ENCODE data around the gene PDLIM5.

GRCh38 chr4:94588896-94589693, 137.4 kb downstream of the PDLIM5 start:
- TF ChIP-seq TAF1 (IDR thresholded peaks at IDR 0.05; ENCODE audit: borderline replicate concordance, insufficient read depth, low read length), result no peak
- TF ChIP-seq POLR2AphosphoS5 (IDR thresholded peaks at IDR 0.05; ENCODE audit: low read depth, low read length), result no peak
